Measurements from ENCODE around the gene TLE2.

DNA sequence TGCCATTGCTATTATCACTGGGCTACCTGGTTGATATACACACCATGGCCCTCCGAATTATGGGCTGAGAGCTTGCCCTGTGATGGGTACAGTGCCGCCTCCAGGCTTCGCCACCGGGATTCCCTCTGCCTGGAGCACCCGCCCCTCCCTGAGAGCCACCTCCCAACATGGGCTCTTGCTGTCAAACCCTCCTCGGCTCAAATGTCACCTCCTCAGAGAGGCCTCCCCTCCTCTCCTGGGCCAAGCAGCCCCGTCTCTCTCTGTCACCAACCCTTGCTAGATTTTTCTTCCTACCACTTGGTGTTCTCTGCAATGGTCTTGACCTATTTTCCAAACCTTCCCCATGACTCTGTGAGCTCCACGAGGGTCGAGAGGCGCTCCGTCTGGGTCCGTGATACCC, 12.2 kb upstream of the TLE2 start:
- no peak for TF ChIP-seq CTCF (IDR thresholded peaks at IDR 0.05; ENCODE audit: poor library complexity)
- no peak for TF ChIP-seq EZH2phosphoT487 (IDR thresholded peaks at IDR 0.05; ENCODE audit: low read depth, severe bottlenecking, unreplicated experiment)
